NCI-H526 treated with DMSO at 0.1 percent for 48 hours (cell line): ENCODE data around the gene SYT10.
"Not testable (repeated sequence)": the region's sequence is repeated elsewhere in the genome, so short reads cannot be mapped to it uniquely, and the experiment has no call there.

ENCODE experiments used
- DNase-seq: peaks from one replicate; lab custom pipeline; 2025; lab: John Stamatoyannopoulos, UW

Gene SYT10

DNA sequence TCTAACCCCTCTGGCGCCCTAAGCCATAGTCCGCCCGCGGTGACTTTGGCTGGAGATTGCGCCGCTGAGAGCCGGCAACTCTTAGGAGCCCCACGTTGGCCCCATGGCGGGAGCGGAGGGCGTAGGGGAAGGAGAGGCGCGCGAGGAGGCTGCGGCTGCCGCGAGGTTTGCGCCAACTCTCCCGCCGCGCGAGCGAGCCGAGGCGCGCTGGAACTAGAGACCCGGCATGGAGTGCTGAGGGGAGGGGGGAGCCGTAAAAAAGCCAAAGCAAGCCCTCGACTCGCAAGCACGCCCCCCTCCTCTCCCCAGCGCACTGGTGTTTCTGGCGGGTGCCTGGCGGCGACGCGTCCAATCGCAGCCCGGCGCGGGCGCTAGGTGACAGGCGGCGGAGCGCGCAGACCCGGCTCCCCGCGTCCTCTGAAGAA lies at the start of gene SYT10:
TSS of gene SYT10 (minus strand) at position 233 of the 425 bp plus-strand sequence. CDS start 297 bp downstream, outside the sequence.
- no peak for DNase-seq

GRCh38 chr12:33488036-33488435 lies 48.4 kb upstream of the SYT10 start:
- DNase-seq, result no peak

GRCh38 chr12:33486058-33486457 lies 46.4 kb upstream of the SYT10 start:
- DNase-seq, result no peak

GRCh38 chr12:33484161-33484560 lies 44.5 kb upstream of the SYT10 start:
- no peak for DNase-seq

DNA sequence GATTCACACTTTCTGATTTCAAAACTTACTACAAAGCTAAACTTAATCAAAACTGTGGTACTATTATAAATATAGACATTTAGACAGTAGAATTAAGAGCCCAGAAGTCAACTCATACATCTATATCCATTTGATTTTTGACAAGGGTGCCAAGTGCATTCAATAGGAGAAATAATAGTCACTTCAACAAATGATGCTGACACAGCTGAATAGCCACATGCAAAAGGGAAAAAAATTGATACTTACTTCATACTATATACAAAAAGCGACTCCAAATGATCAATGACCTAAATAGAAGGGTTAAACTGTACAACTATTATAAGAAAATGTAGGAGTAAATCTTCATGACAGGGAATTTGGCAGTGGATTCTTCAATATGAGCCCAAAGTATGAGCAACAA lies 40.7 kb upstream of the SYT10 start:
- DNase-seq, result no peak

DNA sequence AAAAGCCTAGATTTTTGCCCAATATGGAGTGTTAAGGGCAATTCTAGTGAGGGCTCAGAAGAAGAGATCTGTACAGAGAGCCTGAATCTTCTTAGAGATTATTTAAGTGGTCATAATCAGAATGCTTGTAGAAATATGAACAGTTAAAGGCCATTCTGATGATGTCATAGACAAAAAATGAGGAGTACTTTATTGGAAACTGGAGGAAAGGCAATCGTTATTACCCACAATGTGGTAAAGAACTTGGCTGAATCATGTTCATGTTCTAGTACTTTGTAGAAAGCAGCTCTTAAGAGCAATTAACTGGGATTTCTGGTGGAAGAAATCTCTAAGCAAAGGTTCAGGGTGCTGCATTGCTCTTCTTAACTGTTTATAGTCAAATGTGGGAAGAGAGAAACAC lies 36.4 kb upstream of the SYT10 start:
- no peak for DNase-seq

DNA sequence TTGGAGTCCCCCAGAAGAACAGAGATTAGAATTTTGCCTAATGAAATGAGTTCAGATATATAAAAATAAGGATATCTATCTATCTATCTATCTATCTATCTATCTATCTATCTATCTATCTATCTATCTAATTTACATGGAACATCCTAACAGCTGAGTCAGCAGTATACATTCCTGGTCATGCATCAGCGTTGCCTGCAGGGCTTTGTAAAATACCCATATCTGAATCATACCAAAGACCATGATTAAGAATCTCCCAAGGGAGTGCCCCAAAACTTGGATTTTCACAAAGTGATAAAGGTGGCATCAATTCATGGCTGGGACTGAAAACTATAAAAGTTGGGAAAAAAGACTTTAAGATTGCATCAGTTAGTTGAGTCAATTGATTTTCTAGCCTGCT lies 32.7 kb upstream of the SYT10 start:
- DNase-seq, result no peak

GRCh38 chr12:33455096-33455495 lies 15.5 kb upstream of the SYT10 start:
- DNase-seq, result no peak

DNA sequence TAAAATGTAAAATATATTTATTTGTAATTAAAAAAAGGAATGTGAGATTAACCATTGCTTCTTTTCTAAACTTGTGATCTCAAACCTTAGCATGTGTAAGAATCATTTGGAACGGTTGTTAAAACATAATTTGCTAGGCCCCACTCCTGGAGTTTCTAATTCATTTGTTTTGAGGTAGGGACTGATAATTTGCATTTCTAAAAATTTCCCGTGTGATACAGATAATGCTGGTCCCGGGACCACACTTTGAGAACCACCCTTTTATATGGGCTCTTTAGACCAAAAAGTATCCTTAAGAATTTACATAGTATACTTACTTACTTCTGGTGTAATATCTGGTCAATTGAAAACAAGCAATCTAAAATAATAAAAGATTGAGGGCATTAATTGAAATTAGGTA lies 10.9 kb upstream of the SYT10 start:
- DNase-seq, result no peak

- DNase-seq, result no peak
Observed at GRCh38 chr12:33440477-33440876, 858 bp upstream of the SYT10 start.

DNA sequence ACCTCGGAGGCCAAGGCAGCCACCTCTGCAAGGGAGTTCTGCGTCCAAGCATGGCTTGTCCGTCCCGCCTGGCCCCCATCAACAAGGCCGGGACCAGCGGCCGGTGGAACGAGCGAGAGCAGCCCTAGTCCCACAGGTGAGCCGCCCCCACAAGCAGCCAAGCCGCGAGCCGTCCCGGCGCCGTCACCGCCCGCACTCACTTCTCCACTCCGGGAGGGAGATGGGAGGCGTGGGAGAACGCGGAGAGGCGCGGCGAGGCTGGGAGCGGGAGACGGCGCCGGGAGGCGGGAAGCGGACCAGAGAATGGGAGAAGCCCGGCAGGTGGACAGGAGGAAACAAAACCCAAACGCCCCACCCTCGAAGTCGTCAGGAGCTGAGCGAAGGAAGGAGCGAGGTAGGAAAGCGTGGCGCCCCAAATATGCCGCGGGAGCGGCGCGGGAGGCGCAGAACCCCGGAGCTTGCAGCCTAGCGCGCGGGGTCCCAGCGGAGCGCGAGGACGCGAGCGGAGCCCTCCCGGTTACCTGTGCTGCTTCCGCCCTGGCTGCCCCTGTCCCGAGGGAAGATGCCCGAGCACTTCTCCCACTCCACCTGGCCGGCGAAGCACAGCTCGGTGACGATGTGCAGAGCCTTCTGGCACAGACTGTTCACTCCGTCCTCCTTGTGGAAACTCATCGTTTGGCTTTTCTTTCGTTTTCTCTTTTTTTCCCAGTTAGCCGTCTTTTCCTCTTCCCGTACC lies 600 bp downstream of the SYT10 start:
- DNase-seq, result no peak

GRCh38 chr12:33438025-33438772 lies 1.4 kb downstream of the SYT10 start:
- no peak for DNase-seq

- DNase-seq, result no peak
Observed at GRCh38 chr12:33437598-33437997, 2.0 kb downstream of the SYT10 start.

DNA sequence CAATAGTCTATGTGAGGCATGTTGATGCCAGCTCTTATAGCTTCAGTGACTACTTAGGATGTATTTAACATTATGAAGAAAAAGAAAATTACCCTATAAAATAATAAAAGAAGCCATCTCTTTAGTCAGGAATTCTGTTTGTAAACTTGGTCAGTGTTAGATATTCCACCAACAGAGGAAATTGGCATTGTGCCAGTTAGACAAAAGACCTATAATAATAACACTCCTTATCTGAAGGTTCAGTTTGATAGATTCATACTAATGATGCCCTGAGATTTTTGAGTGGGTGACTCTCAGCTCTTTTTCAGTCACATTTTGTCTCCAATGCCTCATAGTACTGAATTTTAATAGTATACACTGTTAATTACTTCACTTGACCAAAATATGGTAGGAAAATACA lies 6.6 kb downstream of the SYT10 start:
- no peak for DNase-seq

DNA sequence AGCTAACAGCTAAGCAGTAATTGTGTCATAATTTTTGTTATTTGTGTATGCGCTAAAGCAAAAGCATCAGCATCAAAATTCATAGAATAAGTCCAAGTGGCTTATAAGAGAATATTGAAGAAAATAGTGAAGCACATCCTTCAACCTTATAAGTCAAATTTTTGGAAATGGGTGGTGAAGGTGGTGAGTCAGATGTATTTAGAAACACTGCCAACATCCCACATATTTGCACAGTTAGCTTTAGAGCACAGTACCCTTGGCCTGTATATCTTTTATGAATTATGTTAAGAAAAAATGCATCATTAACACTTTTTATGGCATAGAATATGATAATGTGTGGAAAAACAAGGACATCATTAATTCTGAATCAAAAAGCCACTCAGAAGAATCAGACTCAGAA lies 8.0 kb downstream of the SYT10 start:
- no peak for DNase-seq

GRCh38 chr12:33429468-33429867 lies 10.2 kb downstream of the SYT10 start:
- DNase-seq, result no peak

GRCh38 chr12:33427071-33427470 lies 12.5 kb downstream of the SYT10 start:
- DNase-seq, result no peak

DNA sequence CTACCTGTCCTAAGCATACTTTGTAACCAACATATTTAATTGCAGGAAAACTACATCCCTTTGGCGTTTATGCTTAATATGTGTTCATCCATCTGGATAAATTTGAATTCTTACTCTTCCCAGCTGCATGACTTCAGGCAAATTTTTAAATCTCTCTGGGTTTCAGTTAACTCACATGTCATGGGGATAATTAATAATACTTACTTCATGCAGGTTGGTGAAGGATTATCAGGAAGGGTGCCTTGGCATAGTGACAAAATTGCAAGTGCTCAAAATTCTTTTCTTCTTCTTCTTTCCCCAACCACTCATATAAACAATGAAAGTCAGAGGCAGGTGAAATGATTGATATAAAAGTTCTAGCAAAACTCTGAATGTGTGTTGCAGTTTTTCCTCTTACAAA lies 15.9 kb downstream of the SYT10 start:
- no peak for DNase-seq

DNA sequence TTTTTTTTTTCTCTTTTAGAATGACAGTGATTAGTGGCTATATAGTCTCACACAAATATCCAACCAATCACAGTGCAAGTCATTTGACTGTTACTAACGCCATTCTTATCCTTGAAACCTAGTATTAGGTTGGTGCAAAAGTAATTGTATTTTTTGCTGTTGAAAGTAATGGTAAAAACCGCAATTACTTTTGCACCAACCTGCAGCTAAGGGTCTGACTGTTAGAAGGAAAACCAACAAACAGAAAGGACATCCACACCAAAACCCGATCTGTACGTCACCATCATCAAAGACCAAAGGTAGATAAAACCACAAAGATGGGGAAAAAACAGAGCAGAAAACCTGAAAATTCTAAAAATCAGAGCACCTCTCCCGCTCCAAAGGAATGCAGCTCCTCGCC lies 27.2 kb downstream of the SYT10 start:
- not testable (repeated sequence) for DNase-seq

GRCh38 chr12:33383503-33383902 lies 56.1 kb downstream of the SYT10 start:
- no peak for DNase-seq

DNA sequence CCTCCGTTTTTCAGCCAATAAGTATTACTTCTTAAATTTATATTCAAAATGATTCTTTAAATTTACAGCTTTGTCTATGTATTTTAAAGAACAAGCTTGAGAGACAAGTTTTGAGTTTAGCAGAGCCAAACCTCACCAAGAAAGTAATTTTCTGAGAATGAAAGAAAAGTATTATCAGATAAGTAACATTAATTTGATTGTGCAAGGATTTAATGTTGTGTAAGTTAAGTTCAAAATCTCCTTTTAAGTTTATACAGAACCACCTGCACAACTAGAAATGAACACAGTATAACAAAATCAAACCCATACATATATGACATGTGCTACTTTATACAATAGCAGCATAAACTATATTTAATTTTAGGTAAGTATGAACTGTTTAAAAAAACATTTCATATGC lies 63.5 kb downstream of the SYT10 start:
- DNase-seq, result no peak

- DNase-seq, result no peak
Observed at GRCh38 chr12:33370318-33370717, 69.3 kb downstream of the SYT10 start.

GRCh38 chr12:33357181-33357580 lies 82.4 kb downstream of the SYT10 start:
- no peak for DNase-seq

GRCh38 chr12:33349791-33350190 lies 89.8 kb downstream of the SYT10 start:
- no peak for DNase-seq
